Fibroblast of mammary gland (primary cell): ENCODE data around the gene DENND1B.

Experiments used
- DNase-seq: peaks from one replicate; pipeline ENCODE4 v3.0.0-alpha.2; 2010; ENCODE audit warnings: low read depth
- H3K4me3 ChIP-seq: 2 replicates; pipeline ENCODE4 v1.5.1; 2011; ENCODE audit warnings: low read depth, mild to moderate bottlenecking, low read length, moderate library complexity; ENCODE audit not compliant: control insufficient read depth
- TF ChIP-seq, protein P1 (sequence below): conservative IDR thresholded peaks from 2 replicates; pipeline ENCODE4 v1.5.1; 2011; ENCODE audit warnings: low read depth, low read length, inconsistent platforms; ENCODE audit not compliant: control insufficient read depth, insufficient read depth

The DENND1B gene

DNA sequence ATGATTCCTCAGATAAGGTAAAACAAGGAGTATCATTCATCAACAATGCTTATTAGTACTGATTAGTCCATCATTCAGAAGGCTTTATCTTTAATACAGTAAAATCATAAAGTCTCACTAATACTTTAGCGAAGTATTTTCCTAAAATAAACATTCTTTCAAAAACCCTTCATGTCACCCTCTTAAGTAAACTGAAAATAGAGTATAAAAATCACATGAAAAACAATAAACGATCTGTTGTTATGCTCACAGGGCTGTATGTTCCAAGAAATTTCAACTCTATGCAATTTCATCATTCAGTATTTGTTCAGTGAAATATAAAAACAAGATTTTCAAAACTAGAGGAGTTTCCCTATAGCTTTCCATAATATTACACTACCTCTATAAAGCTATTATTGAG is 102.0 kb downstream of the DENND1B start:
- DNase-seq, result no peak
- TF ChIP-seq, protein P1, sequence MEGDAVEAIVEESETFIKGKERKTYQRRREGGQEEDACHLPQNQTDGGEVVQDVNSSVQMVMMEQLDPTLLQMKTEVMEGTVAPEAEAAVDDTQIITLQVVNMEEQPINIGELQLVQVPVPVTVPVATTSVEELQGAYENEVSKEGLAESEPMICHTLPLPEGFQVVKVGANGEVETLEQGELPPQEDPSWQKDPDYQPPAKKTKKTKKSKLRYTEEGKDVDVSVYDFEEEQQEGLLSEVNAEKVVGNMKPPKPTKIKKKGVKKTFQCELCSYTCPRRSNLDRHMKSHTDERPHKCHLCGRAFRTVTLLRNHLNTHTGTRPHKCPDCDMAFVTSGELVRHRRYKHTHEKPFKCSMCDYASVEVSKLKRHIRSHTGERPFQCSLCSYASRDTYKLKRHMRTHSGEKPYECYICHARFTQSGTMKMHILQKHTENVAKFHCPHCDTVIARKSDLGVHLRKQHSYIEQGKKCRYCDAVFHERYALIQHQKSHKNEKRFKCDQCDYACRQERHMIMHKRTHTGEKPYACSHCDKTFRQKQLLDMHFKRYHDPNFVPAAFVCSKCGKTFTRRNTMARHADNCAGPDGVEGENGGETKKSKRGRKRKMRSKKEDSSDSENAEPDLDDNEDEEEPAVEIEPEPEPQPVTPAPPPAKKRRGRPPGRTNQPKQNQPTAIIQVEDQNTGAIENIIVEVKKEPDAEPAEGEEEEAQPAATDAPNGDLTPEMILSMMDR, result no peak
- H3K4me3 ChIP-seq, result no peak overlapping the region

GRCh38 chr1:197672347-197672746 is 102.9 kb downstream of the DENND1B start:
- H3K4me3 ChIP-seq, result no peak overlapping the region
- DNase-seq, result no peak
- TF ChIP-seq, protein P1, result no peak

DNA sequence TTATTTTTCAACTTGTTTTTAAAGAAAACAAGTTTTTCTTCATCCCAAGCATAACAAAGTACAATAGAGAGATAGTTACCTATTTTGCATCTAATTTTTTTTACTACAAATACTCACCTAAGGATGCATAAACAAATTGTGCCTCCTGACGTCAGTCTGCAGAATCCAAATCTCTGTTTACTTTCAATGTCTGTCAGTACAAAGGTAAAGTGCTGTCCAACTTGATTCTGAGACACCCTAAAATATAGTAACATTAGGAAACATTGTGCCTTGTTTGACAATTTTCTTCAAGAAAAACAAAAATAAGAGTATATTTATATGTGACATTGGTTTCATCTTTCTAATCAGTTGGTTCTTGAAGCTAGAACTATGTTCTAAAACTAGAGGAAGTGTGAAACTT is 103.4 kb downstream of the DENND1B start:
- no peak overlapping the region for H3K4me3 ChIP-seq
- TF ChIP-seq, protein P1, result no peak
- DNase-seq, result no peak

DNA sequence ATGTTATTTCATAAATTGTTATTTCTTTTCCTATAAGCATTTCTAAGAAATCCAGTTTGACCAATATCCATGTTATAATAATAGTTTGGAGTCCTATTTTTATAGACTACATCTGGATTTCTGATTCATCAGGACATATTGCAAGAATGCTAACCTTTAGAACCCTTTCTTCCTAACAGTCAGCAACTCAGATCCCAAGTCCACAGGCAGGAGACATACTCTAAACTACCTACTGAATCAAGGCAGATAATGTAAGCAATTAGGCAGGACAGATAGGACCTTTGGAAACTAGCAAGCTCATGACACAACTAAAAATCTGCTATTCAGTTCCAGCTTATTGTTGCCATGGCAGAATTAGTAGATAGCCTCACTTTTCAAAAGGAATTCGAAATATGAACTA is 104.1 kb downstream of the DENND1B start:
- peak; percentile 48 for DNase-seq
- TF ChIP-seq, protein P1, result no peak
- H3K4me3 ChIP-seq, result no peak overlapping the region

GRCh38 chr1:197666769-197667285 is 108.5 kb downstream of the DENND1B start:
- no peak overlapping the region for H3K4me3 ChIP-seq
- DNase-seq, result no peak
- TF ChIP-seq, protein P1, result no peak

DNA sequence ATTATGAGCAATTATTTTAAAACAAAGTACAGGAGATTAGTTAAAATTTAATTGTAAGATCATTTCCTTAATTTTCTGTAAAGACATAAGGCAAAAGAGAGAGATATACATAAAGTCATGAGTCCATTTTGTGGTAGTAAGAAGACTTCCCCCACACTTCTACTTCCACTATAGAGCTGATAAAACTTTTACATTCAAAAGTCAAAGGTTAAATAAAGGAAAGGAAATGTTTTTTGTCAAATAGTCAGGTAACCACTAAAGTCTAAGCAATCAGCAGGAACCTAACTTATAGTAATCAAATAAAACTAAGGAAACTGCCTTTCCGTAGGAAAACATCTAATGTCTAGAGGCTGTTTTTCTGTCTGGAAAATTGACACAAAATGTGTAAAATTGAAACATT is 110.9 kb downstream of the DENND1B start:
- TF ChIP-seq, protein P1, result no peak
- DNase-seq, result no peak
- H3K4me3 ChIP-seq, result no peak overlapping the region

- TF ChIP-seq, protein P1, result no peak
- H3K4me3 ChIP-seq, result no peak overlapping the region
- DNase-seq, result no peak
Observed at GRCh38 chr1:197663162-197663953, 111.9 kb downstream of the DENND1B start.
